Thyroid gland (tissue), 4 donors: ENCODE measurements around the gene TOR3A. TPM values are rescaled to one million over a fixed set of nuclear protein-coding genes. Genes with fewer than 3 reads are reported as not detected.
A peak's percentile ranks its signal among the peaks of the same experiment; 100 is the strongest.

Source experiments
- DNase-seq, 2 donors: peaks; one replicate each; pipeline ENCODE4 v3.0.0-alpha.2; 2019
- H3K27ac ChIP-seq, 3 donors: fragments of 200-600 bp; sonication (generic); 1 replicate in 2 of 3; 2 replicates in 1 of 3; pipeline ENCODE4 v1.5.1; 2016 to 2019; ENCODE audit warnings: mild to moderate bottlenecking in 1 of 3, moderate library complexity in 1 of 3
- H3K27me3 ChIP-seq: fragments of 200-600 bp; sonication (generic); one replicate; pipeline ENCODE4 v1.5.1; 2019
- H3K36me3 ChIP-seq, 2 donors: fragments of 200-600 bp; sonication (generic); one replicate each; pipeline ENCODE4 v1.5.1; 2016 to 2019
- H3K4me1 ChIP-seq, 2 donors: fragments of 200-600 bp; sonication (generic); one replicate each; pipeline ENCODE4 v1.5.1; 2017 to 2019
- H3K4me3 ChIP-seq, 3 donors: fragments of 200-600 bp; sonication (generic); replicated peaks in 1 of 3; 1 replicate in 2 of 3; 2 replicates in 1 of 3; pipeline ENCODE4 v1.5.1; 2016; ENCODE audit warnings: mild to moderate bottlenecking in 1 of 3
- H3K9me3 ChIP-seq: fragments of 200-600 bp; sonication (generic); one replicate; pipeline ENCODE4 v1.5.1; 2017
- CTCF ChIP-seq, 6 experiments: fragments of 200-600 bp in 3 of 6; fragments of 450-650 bp in 3 of 6; sonication (generic) in 3 of 6; IDR thresholded peaks; one replicate each; pipeline ENCODE4 v1.5.1; 2016 to 2019; ENCODE audit warnings: antibody characterized with exemption in 6 of 6, mild to moderate bottlenecking in 2 of 6, inconsistent platforms in 1 of 6, moderate library complexity in 1 of 6
- POLR2A ChIP-seq, 2 donors: fragments of 450-650 bp; IDR thresholded peaks; one replicate each; pipeline ENCODE4 v1.6.1; 2017; ENCODE audit warnings: antibody characterized with exemption in 2 of 2, mild to moderate bottlenecking in 2 of 2, moderate library complexity in 1 of 2
- WGBS, 2 donors: methylation state at CpG; one replicate each; pipeline ENCODE4 v1.1.5; 2017; 5-methylcytosine and 5-hydroxymethylcytosine counted together
- intact Hi-C: fragments of 100-400 bp; cut with DNase I; formaldehyde crosslinking; loops from one replicate; pipeline ENCODE4 v1.15.1; 2023
- total RNA-seq, 4 donors: library from RNA; depleted of rRNA; stranded (reverse); fragments of >200 nt; gene quantifications; one replicate each; pipeline ENCODE4 v1.2.3, GENCODE V29; 2016

TOR3A gene
- total RNA-seq, 4 donors from 2014 or later = 30.0 to 57.4 (median 45.2) TPM

GRCh38 chr1:179099891-179100290 is 18.0 kb downstream of the TOR3A start:
- 97 to 98% methylated on average over 4 of the region's 4 CpGs for WGBS, 2 donors
- Histone ChIP-seq H3K9me3 (no peaks in the 10 kb centered on the region), H3K4me3 (no peak overlapping the region), H3K36me3 (peaks cover 14 to 15% of the 10 kb centered on the region in 2 donors), H3K4me1 (no peaks in the 10 kb centered on the region), H3K27me3 (no peaks in the 10 kb centered on the region), H3K27ac (no peak overlapping the region)
- no peak for DNase-seq
- intact Hi-C loops = no loop called here
- TF ChIP-seq POLR2A (IDR thresholded peaks at IDR 0.05) (no peak), CTCF (IDR thresholded peaks at IDR 0.05) (no peak)

GRCh38 chr1:179101566-179101965 is 19.7 kb downstream of the TOR3A start:
- no peak for DNase-seq
- TF ChIP-seq POLR2A (IDR thresholded peaks at IDR 0.05) (no peak), CTCF (IDR thresholded peaks at IDR 0.05) (no peak)
- Histone ChIP-seq H3K27ac (no peak overlapping the region), H3K9me3 (no peaks in the 10 kb centered on the region), H3K4me1 (no peaks in the 10 kb centered on the region), H3K36me3 (peaks cover 1 to 3% of the 10 kb centered on the region in 2 donors), H3K4me3 (no peak overlapping the region), H3K27me3 (no peaks in the 10 kb centered on the region)
- intact Hi-C loops = no loop called here
- WGBS, 2 donors = 97 to 98% methylated on average over 4 of the region's 4 CpGs

GRCh38 chr1:179103999-179104398 is 22.1 kb downstream of the TOR3A start:
- H3K4me3 ChIP-seq = no peak overlapping the region
- 94 to 100% methylated on average over 1 of the region's 1 CpG for WGBS, 2 donors
- no peak for DNase-seq
- no peaks in the 10 kb centered on the region for H3K9me3 ChIP-seq
- H3K27ac ChIP-seq = no peak overlapping the region
- no peaks in the 10 kb centered on the region for H3K4me1 ChIP-seq
- H3K27me3 ChIP-seq = no peaks in the 10 kb centered on the region
- peaks cover 15 to 21% of the 10 kb centered on the region in 2 donors for H3K36me3 ChIP-seq
- intact Hi-C loops = no loop called here
- TF ChIP-seq POLR2A (IDR thresholded peaks at IDR 0.05) (no peak), CTCF (IDR thresholded peaks at IDR 0.05) (no peak)

- intact Hi-C loops = no loop called here
- H3K4me1 ChIP-seq = no peaks in the 10 kb centered on the region
- no peaks in the 10 kb centered on the region for H3K9me3 ChIP-seq
- no peaks in the 10 kb centered on the region for H3K27me3 ChIP-seq
- no peak overlapping the region for H3K27ac ChIP-seq
- WGBS, 2 donors = 93% methylated on average over 3 of the region's 3 CpGs
- TF ChIP-seq POLR2A (IDR thresholded peaks at IDR 0.05) (no peak), CTCF (IDR thresholded peaks at IDR 0.05) (no peak)
- DNase-seq = no peak
- no peak overlapping the region for H3K4me3 ChIP-seq
- peaks cover 20 to 28% of the 10 kb centered on the region in 2 donors for H3K36me3 ChIP-seq
Observed at GRCh38 chr1:179104611-179105250, 22.9 kb downstream of the TOR3A start.

GRCh38 chr1:179105393-179105792 is 23.5 kb downstream of the TOR3A start:
- Histone ChIP-seq H3K4me1 (no peaks in the 10 kb centered on the region), H3K4me3 (no peak overlapping the region), H3K27ac (no peak overlapping the region), H3K27me3 (no peaks in the 10 kb centered on the region), H3K9me3 (no peaks in the 10 kb centered on the region), H3K36me3 (peaks cover 27 to 28% of the 10 kb centered on the region in 2 donors)
- DNase-seq = peak; percentile 47 to 54
- 33 to 48% methylated on average over 7 of the region's 7 CpGs for WGBS, 2 donors
- intact Hi-C loops = no loop called here
- TF ChIP-seq CTCF (IDR thresholded peaks at IDR 0.05) (peak in 4 of 6 experiments; percentile 28 to 66 (median 50)), POLR2A (IDR thresholded peaks at IDR 0.05) (no peak)
